HG03520 (cell line): ENCODE data around the gene ZNF577.
"Not testable (repeated sequence)": the region's sequence is repeated elsewhere in the genome, so short reads cannot be mapped to it uniquely, and the experiment has no call there.

Experiments
- ATAC-seq: cut with Tn5 transposase; IDR thresholded peaks from one replicate; pipeline ENCODE4 v1.9.1; 2021; ENCODE audit warnings: mild to moderate bottlenecking, moderate library complexity; ENCODE audit not compliant: unreplicated experiment

The ZNF577 gene

GRCh38 chr19:51887522-51888498, at the start of gene ZNF577:
ZNF577 (minus strand) TSS chr19:51887951; CDS start chr19:51880382, 7,569 bp downstream.
- no peak for ATAC-seq

- ATAC-seq = no peak
Observed at GRCh38 chr19:51931921-51932320, 44.2 kb upstream of the ZNF577 start.

DNA sequence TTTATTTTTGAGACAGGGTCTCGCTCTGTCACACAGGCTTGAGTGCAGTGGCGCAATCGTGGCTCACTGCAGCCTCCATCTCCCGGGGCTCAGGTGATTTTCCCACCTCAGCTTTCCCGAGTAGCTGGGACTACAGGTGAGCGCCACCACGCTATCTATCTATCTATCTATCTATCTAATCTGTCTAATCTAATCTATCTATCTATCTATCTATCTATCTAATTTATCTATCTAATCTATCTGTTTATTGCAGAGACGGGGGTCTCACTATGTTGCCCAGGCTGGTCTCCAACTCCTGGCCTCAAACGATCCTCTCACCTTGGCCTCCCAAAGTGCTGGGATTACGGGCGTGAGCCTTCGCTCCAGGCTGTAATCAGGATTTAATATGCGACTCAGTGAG, 40.1 kb upstream of the ZNF577 start:
- no peak for ATAC-seq

- ATAC-seq = peak; percentile 55
Observed at GRCh38 chr19:51926784-51927741, 39.3 kb upstream of the ZNF577 start, which contains the start of gene ZNF613. ZNF613 (plus strand) TSS chr19:51927472; CDS start chr19:51936221, 8,749 bp downstream.

DNA sequence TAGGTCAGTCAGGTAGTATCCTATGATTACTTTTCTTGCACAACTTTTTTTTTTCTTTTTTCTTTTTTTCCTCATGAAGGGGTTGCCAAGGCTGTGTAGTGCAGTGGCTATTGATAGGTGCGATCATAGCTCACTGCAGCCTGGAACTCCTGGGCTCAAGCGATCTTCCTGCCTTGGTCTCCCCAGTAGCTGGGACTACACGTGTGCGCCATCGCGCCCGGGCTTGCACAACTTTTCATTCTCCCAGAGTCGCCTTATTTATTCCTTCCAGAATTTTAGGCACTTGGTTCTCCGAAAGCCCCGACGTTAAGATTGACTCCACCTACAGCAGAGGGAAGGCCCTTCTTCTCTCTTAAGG, 38.7 kb upstream of the ZNF577 start:
- ATAC-seq = no peak

DNA sequence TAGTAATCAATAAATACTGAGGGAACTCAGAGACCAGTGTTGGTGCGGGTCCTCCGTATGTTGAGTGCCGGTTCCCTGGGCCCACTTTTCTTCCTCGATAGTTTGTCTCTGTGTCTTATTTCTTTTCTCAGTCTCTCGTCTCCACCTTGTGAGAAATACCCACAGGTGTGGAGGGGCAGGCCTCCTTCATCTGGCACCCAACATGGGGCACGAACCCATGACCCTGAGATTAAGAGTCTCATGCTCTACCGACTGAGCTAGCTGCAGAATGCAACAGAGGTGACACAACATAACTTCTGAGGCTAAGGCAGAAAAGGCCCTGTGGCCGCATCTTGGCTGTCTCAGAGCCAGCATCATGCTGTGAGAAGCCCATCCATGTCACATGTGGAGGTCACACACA, 34.2 kb upstream of the ZNF577 start:
- no peak for ATAC-seq

DNA sequence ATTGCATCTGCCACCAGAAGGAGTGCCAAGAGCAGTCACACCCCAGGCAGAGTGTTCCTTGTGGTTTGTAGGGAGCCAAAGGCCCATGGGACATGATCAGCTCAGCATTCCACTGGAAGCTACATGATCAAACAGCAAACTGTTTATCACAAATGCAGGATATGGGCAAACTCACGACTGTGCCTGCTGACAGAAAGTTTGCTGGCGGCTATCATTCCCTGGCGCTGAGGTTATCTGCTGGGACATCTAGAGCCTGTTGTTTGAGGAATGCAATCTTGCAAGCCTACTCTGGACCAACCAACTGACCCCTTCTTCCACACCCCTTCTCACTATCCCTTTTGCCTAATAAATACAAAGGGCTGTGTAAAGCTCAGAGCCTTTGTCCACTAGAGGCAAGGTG, 31.9 kb upstream of the ZNF577 start:
- ATAC-seq = no peak

DNA sequence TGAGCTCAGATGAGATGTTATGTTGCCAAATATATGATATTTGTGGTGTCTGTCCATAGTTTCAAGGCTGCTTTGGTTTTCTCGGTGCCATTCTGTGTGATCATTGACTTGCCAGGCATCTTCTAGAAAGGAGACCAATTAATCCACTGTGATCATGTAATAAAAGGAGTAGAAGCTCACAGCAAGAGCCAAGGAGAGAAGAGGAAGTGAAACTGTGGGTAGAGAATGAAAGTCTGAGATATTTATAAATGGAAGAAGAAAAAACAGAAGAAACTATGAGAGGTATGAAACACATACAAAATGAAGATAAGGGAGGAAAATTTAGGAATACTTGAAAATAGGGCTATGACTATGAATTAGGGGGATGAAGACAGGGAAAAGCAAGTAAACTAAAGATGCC, 28.4 kb upstream of the ZNF577 start:
- no peak for ATAC-seq

GRCh38 chr19:51915324-51915867, 27.6 kb upstream of the ZNF577 start:
- no peak for ATAC-seq

- not testable (repeated sequence) for ATAC-seq
Observed at GRCh38 chr19:51907981-51908380, 20.2 kb upstream of the ZNF577 start.

GRCh38 chr19:51906108-51906507, 18.4 kb upstream of the ZNF577 start:
- not testable (repeated sequence) for ATAC-seq

- not testable (repeated sequence) for ATAC-seq
Observed at GRCh38 chr19:51905639-51906038, 17.9 kb upstream of the ZNF577 start.

DNA sequence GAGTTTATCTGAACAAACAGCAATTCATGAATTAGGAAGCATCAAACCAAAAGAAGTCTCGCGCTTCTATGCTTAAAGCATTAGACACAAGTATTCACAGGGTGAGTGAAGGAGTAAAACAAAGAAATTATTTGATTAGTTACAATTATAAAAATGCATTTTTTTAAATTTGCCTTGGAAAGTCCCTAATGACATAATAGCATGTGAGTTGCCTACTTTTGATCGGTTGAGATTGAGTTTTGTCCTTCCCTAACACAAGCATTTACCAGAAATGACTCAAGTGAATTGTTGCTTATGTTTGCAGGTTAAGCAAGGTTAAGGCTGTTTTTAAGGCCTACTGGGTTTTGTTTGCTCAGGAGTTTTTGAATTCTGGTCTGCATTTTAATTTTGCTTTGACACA, 17.5 kb upstream of the ZNF577 start:
- ATAC-seq = no peak

DNA sequence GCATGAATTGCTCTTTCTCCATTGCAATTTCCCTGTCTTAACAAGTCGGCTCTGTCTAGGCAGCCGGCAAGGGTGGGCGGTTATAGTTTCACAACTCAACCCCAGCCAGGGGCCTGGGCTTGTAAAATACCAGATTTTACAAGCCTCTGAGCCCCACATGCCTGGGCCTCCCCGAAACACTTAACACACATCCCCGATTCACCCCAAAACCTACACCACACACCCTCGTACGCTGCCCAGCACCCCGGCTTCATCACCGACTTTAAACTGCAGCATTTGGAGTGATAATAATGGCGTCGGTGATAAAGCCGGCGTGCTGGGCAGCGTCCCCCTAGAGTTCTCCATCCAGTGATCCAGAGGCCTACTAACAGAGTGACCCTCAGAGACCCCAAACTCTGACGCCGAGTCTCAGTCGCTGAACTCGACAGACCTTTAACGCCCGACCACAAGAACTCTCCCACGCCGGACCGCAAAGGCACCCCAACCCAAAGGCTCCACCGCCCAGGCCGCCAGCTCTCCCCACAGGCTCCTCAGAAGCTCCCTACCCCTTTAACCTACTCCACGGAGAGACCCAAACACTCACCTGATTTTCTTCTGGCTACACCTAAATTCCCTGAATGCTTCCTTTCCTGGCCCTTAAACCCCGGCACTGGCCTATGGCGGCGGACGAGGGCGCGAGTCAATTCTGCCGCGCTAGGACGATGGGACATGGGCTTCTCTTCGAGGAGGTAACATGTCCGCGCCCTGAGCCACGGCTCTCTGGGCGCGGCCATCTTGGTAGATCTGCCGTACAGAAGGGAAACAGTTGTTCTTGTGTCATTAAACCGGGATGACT, 16.8 kb upstream of the ZNF577 start, which contains the start of gene ZNF649:
Gene ZNF649 (minus strand): TSS at position 687 of the 835 bp plus-strand sequence. CDS start 4,910 bp downstream, outside the sequence.
- peak; percentile 75 for ATAC-seq

- ATAC-seq = no peak
Observed at GRCh38 chr19:51903192-51903591, 15.4 kb upstream of the ZNF577 start.

- no peak for ATAC-seq
Observed at GRCh38 chr19:51901860-51902259, 14.1 kb upstream of the ZNF577 start.

- ATAC-seq = no peak
Observed at GRCh38 chr19:51891193-51891747, 3.5 kb upstream of the ZNF577 start.

DNA sequence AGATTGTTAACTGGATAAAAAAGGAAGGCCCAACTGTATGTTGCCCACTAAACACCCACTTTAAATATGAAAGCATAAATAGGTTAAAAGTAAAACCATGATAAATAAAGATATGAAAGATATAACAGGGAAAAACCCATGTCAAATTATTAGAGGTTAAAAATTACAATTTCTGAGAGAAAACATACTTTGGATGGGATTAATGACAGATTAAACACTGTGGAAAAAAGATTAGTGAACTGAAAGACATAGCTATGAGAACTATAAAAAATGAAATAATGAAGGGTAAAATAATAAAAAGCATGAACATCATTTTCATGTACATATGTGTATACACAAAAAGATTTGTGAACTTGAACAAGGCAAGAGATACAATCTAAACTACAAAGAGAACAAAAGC, 2.2 kb upstream of the ZNF577 start:
- ATAC-seq = no peak

GRCh38 chr19:51884713-51885112, 3.0 kb downstream of the ZNF577 start:
- no peak for ATAC-seq

- no peak for ATAC-seq
Observed at GRCh38 chr19:51882518-51882917, 5.2 kb downstream of the ZNF577 start.
